ENCODE measurements around the gene SLC39A9. TPM values are rescaled to one million over a fixed set of nuclear protein-coding genes. Genes with fewer than 3 reads are reported as not detected.

Gene SLC39A9
- total RNA-seq, 1 experiment from 2014 or later: 39.8 TPM

DNA sequence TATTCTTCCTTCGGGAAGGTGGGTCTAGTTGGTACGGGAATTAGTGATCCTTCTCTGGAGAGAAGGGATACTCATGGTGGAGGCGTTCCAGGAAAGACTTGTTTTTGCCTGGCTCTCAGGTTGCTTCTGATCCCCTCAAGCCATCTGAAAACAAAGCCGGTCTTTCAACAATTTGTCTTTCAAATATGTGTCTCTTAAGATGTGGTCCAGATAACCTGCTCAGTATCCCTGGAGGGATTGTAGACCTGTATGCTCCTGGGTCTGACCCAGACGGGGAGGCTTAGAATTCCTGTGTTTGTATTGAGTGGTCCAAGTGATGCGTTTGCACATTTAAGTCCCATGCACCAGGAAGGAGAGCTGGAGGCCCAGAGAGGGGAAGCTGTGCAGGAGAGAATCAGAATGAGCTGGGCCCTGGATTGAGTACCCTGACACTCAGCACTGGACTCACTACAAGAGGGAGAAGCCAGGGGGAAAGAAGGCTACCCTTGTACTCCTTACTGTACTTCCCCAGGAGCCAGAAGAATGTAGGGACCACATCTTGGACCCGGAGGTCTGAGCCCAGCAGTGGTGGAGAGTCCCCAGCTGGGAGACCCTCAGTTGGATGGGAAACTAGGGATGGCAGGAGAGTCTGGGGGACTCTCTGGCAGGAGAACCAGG is 40.8 kb upstream of the SLC39A9 start:
- Histone ChIP-seq H3K4me2 (ENCODE audit: insufficient read depth, insufficient read length, low read length) (no peak overlapping the region), H3K23ac (ENCODE audit: insufficient read length, low read depth, low read length) (no peak overlapping the region), H3K4ac (ENCODE audit: low read depth, low read length) (no peak overlapping the region), H4K5ac (ENCODE audit: insufficient read length, low read depth, low read length) (no peak overlapping the region), H2BK12ac (ENCODE audit: insufficient read length, low read depth, low read length) (no peak overlapping the region), H2BK5ac (ENCODE audit: insufficient read length, low read length) (no peak overlapping the region), H3K56ac (ENCODE audit: insufficient read length, low read depth, low read length) (no peak overlapping the region), H3K14ac (ENCODE audit: insufficient read depth, low read length) (no peak overlapping the region), H2AFZ (ENCODE audit: low read length) (no peak overlapping the region), H2AK5ac (ENCODE audit: insufficient read length, low read length) (no peak overlapping the region), H3K9me3 (ENCODE audit: control insufficient read depth, low read depth, low read length) (no peaks in the 10 kb centered on the region), H3T11ph (ENCODE audit: low read length) (no peak overlapping the region), H3K4me1 (ENCODE audit: insufficient read depth, low read length) (no peaks in the 10 kb centered on the region), H3K27me3 (ENCODE audit: insufficient read depth, low read length) (no peaks in the 10 kb centered on the region), H2BK15ac (ENCODE audit: low read depth, low read length) (no peak overlapping the region), H4K20me1 (ENCODE audit: control insufficient read depth, insufficient read depth, insufficient read length) (no peaks in the 10 kb centered on the region), H3K79me1 (ENCODE audit: insufficient read depth, low read depth, low read length, poor library complexity, severe bottlenecking) (no peaks in the 10 kb centered on the region), H4K91ac (ENCODE audit: insufficient read length, low read depth, low read length) (no peak overlapping the region), H3K79me2 (ENCODE audit: insufficient read depth, low read length) (no peaks in the 10 kb centered on the region), H2BK120ac (ENCODE audit: low read depth, low read length, poor library complexity, severe bottlenecking) (no peak overlapping the region), H3K9ac (ENCODE audit: extremely low read depth, insufficient read length, low read length) (no peak overlapping the region), H3K18ac (ENCODE audit: insufficient read length, low read depth, low read length) (no peak overlapping the region), H3K27ac (ENCODE audit: insufficient read length, low read depth, low read length) (no peak overlapping the region), H2BK20ac (ENCODE audit: low read depth, low read length, poor library complexity, severe bottlenecking) (no peak overlapping the region), H3K23me2 (ENCODE audit: insufficient read length, low read depth, low read length, poor library complexity, severe bottlenecking) (no peaks in the 10 kb centered on the region), H4K8ac (replicated peaks; ENCODE audit: insufficient read length, low read depth, low read length) (no peak overlapping the region)
- TF ChIP-seq, protein P1, sequence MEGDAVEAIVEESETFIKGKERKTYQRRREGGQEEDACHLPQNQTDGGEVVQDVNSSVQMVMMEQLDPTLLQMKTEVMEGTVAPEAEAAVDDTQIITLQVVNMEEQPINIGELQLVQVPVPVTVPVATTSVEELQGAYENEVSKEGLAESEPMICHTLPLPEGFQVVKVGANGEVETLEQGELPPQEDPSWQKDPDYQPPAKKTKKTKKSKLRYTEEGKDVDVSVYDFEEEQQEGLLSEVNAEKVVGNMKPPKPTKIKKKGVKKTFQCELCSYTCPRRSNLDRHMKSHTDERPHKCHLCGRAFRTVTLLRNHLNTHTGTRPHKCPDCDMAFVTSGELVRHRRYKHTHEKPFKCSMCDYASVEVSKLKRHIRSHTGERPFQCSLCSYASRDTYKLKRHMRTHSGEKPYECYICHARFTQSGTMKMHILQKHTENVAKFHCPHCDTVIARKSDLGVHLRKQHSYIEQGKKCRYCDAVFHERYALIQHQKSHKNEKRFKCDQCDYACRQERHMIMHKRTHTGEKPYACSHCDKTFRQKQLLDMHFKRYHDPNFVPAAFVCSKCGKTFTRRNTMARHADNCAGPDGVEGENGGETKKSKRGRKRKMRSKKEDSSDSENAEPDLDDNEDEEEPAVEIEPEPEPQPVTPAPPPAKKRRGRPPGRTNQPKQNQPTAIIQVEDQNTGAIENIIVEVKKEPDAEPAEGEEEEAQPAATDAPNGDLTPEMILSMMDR (conservative IDR thresholded peaks at IDR 0.05): no peak
- WGBS (ENCODE audit: extremely low coverage, insufficient read length, low lambda C conversion rate): no CpG with 5 or more reads among the region's 7 CpGs
- H3K27ac Mint-ChIP-seq: peak overlapping the region in 1 of 3 experiments; percentile 48; a peak in 1 of 7 replicates
- H3K4me3 Mint-ChIP-seq: no peak overlapping the region
- peaks cover 0 to 4% of the 10 kb centered on the region in 2 experiments; a peak in 2 of 4 replicates for H3K4me1 Mint-ChIP-seq
- H3K36me3 Mint-ChIP-seq (ENCODE audit: insufficient read depth in 1 of 3, low read depth in 3 of 3): no peaks in the 10 kb centered on the region
- no peak for DNase-seq
- no peaks in the 10 kb centered on the region for H3K9me3 Mint-ChIP-seq
- no peaks in the 10 kb centered on the region; the same call in 1 of the 2 replicates for H3K27me3 Mint-ChIP-seq (ENCODE audit: low read depth)
